ENCODE measurements around the gene CACNA1S. TPM values are rescaled to one million over a fixed set of nuclear protein-coding genes. Genes with fewer than 3 reads are reported as not detected.

Gene CACNA1S
- total RNA-seq, 2 donors from 2014 or later: not detected

DNA sequence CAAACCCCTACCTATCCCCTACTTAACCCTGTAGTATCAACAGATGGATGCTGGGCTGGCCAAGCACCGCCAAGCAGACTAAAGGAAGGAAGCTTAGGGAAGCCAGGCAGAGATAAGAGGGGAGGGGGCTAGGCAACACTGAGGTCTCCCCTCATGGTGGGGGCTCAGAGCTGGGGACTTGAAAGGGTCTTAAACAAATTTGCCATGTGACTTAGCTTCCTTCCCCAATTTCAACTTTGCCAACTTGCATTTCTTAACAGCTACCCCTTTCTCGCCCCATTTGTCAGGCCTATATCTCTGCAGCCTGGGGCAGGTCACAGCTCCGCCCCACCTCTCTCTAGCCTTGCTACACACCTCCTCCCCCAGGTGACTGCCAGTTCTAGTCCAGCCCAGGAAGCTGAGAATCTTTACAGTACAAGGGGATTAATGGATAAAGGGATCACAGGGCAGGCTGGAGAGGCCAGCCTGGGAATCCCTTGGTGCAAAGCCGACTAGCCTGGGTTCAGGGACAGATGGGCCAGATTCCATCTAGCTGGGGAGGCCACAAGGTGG, 92.1 kb downstream of the CACNA1S start:
- H3K27me3 ChIP-seq (replicated peaks; ENCODE audit: insufficient read depth): no peaks in the 10 kb centered on the region
- no peak for DNase-seq (ENCODE audit: low spot score)
- TF ChIP-seq, protein P1, sequence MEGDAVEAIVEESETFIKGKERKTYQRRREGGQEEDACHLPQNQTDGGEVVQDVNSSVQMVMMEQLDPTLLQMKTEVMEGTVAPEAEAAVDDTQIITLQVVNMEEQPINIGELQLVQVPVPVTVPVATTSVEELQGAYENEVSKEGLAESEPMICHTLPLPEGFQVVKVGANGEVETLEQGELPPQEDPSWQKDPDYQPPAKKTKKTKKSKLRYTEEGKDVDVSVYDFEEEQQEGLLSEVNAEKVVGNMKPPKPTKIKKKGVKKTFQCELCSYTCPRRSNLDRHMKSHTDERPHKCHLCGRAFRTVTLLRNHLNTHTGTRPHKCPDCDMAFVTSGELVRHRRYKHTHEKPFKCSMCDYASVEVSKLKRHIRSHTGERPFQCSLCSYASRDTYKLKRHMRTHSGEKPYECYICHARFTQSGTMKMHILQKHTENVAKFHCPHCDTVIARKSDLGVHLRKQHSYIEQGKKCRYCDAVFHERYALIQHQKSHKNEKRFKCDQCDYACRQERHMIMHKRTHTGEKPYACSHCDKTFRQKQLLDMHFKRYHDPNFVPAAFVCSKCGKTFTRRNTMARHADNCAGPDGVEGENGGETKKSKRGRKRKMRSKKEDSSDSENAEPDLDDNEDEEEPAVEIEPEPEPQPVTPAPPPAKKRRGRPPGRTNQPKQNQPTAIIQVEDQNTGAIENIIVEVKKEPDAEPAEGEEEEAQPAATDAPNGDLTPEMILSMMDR (IDR thresholded peaks at IDR 0.05): no peak
- H3K4me1 ChIP-seq (ENCODE audit: control insufficient read depth in 1 of 2, low read depth in 2 of 2): peaks cover 6 to 26% of the 10 kb centered on the region in 2 donors
- H3K9me3 ChIP-seq: no peaks in the 10 kb centered on the region
- no peaks in the 10 kb centered on the region for H3K36me3 ChIP-seq
- H3K27ac ChIP-seq: no peak overlapping the region
- ATAC-seq (ENCODE audit: insufficient number of reproducible peaks, low FRiP score, low read depth): no peak
- no peak overlapping the region for H3K4me3 ChIP-seq

DNA sequence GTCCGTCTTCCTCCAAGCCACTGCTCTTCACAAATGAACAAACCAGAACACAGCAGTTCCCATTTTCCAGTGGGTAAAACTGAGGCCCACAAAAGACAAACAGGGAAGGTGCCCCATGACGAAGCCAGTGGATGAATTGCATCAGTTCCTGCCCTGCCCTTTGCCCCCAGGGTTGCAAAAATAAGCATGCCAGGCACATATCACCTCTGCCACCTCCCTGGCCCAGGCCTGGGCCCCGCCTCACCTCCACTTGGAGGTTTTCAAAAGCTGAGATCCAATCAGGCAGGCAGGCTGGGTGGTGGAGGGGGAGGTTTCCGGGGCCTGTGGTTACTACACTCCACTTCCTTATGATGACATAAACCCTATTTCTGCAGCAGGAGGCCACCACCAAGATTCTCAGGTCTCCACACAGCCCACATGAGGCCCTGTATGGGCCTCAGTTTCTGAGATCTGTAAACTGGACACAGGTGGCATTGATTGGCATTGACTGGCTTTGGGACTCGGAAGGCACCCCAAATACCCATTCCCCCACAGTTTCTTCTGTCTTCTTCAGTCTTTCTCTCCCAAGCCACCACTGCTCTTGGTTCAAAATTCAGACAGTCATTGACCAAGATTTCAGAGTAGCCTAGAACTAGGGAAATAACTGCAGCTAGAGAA, 92.8 kb downstream of the CACNA1S start:
- H3K4me3 ChIP-seq: no peak overlapping the region
- no peak for DNase-seq (ENCODE audit: low spot score)
- no peaks in the 10 kb centered on the region for H3K36me3 ChIP-seq
- TF ChIP-seq, protein P1 (IDR thresholded peaks at IDR 0.05): no peak
- H3K9me3 ChIP-seq: no peaks in the 10 kb centered on the region
- no peak for ATAC-seq (ENCODE audit: insufficient number of reproducible peaks, low FRiP score, low read depth)
- H3K4me1 ChIP-seq (ENCODE audit: control insufficient read depth in 1 of 2, low read depth in 2 of 2): peaks cover 7 to 26% of the 10 kb centered on the region in 2 donors
- H3K27me3 ChIP-seq (replicated peaks; ENCODE audit: insufficient read depth): no peaks in the 10 kb centered on the region
- H3K27ac ChIP-seq: no peak overlapping the region

- Histone ChIP-seq H3K36me3 (no peaks in the 10 kb centered on the region), H3K4me3 (no peak overlapping the region), H3K27ac (no peak overlapping the region), H3K4me1 (ENCODE audit: control insufficient read depth in 1 of 2, low read depth in 2 of 2) (peaks cover 8 to 22% of the 10 kb centered on the region in 2 donors), H3K27me3 (replicated peaks; ENCODE audit: insufficient read depth) (no peaks in the 10 kb centered on the region), H3K9me3 (no peaks in the 10 kb centered on the region)
- TF ChIP-seq, protein P1 (IDR thresholded peaks at IDR 0.05): no peak
- DNase-seq (ENCODE audit: low spot score) (no peak), ATAC-seq (ENCODE audit: insufficient number of reproducible peaks, low FRiP score, low read depth) (no peak)
Measured at GRCh38 chr1:201017828-201018163, 94.4 kb downstream of the CACNA1S start.

- Histone ChIP-seq H3K36me3 (no peaks in the 10 kb centered on the region), H3K4me1 (ENCODE audit: control insufficient read depth in 1 of 2, low read depth in 2 of 2) (peaks cover 8 to 16% of the 10 kb centered on the region in 2 donors), H3K27ac (no peak overlapping the region), H3K27me3 (replicated peaks; ENCODE audit: insufficient read depth) (no peaks in the 10 kb centered on the region), H3K4me3 (no peak overlapping the region), H3K9me3 (no peaks in the 10 kb centered on the region)
- DNase-seq (ENCODE audit: low spot score): no peak
- ATAC-seq (ENCODE audit: insufficient number of reproducible peaks, low FRiP score, low read depth): no peak
- TF ChIP-seq, protein P1 (IDR thresholded peaks at IDR 0.05): no peak
Measured at GRCh38 chr1:201016943-201017827, 95.0 kb downstream of the CACNA1S start.

DNA sequence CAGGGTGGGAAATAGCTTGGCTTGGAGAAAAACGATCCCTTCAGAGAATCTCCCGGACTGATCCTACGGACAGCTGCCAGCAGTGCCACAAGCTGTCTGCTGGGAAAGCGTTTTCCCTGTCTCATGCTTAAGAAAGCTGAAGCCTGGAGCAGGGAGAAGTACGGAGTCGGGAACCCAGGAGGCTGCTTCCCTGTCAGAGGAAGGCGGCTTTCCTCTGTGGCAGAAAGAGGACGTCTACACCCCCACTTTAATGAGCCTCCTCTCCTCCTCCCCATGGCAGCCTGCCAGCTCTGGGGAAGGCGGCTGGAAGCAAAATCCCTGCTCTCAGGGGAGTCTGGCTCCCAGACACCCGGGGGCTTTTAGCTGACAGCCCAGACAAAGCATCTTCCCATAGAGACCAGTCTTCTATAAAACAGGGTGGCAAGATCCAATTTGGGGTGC, 96.0 kb downstream of the CACNA1S start:
- no peak for ATAC-seq (ENCODE audit: insufficient number of reproducible peaks, low FRiP score, low read depth)
- H3K36me3 ChIP-seq: no peaks in the 10 kb centered on the region
- TF ChIP-seq, protein P1 (IDR thresholded peaks at IDR 0.05): no peak
- no peaks in the 10 kb centered on the region for H3K27me3 ChIP-seq (replicated peaks; ENCODE audit: insufficient read depth)
- H3K9me3 ChIP-seq: no peaks in the 10 kb centered on the region
- no peak overlapping the region for H3K4me3 ChIP-seq
- DNase-seq (ENCODE audit: low spot score): no peak
- no peak overlapping the region for H3K27ac ChIP-seq
- peaks cover 8 to 16% of the 10 kb centered on the region in 2 donors for H3K4me1 ChIP-seq (ENCODE audit: control insufficient read depth in 1 of 2, low read depth in 2 of 2)

All from thoracic aorta (tissue), 2 donors.